GM12878 (cell line): ENCODE results near the gene HAPLN2. TPM values are rescaled to one million over a fixed set of nuclear protein-coding genes. Genes with fewer than 3 reads are reported as not detected.

ENCODE experiments used
- ATAC-seq: fragments of 200-7000 bp; cut with Tn5 transposase; 3 replicates; pipeline ENCODE4 v1.9.1; 2020; ENCODE audit warnings: mild to moderate bottlenecking, moderate library complexity
- BruUV-seq: library from RNA; stranded (reverse); fragments of 400-500 nt; replicated peaks from 2 replicates; lab custom pipeline; 2021; lab: Mats Ljungman, UMichigan
- CTCF ChIA-PET: fragments of 300-600 bp; sonication (Branson Sonifier 250); formaldehyde crosslinking; extraction: SDS; loops from one replicate; lab custom pipeline; 2021; ENCODE audit warnings: inconsistent platforms; lab: Yijun Ruan, JAX
- POLR2A ChIA-PET: fragments of 350-600 bp; formaldehyde crosslinking; extraction: SDS; loops from one replicate; lab custom pipeline; 2021; ENCODE audit warnings: inconsistent platforms; lab: Charles Lee
- RAD21 ChIA-PET: fragments of 300-600 bp; sonication (Branson Sonifier 250); formaldehyde crosslinking; loops from one replicate; lab custom pipeline; 2023; ENCODE audit warnings: antibody characterized with exemption; ENCODE audit not compliant: unreplicated experiment; lab: Charles Lee
- SMC1A ChIA-PET: fragments of 300-600 bp; sonication (Branson Sonifier 250); formaldehyde crosslinking; loops from one replicate; lab custom pipeline; 2023; ENCODE audit not compliant: unreplicated experiment, uncharacterized antibody; lab: Charles Lee
- DNase-seq: peaks from one replicate; pipeline ENCODE4 v3.0.0-alpha.2; 2011; ENCODE audit warnings: low read depth, low spot score
- FAIRE-seq: peaks from 3 replicates; lab custom pipeline; 2011; peaks lifted over from hg19 to GRCh38; lab: Jason Lieb, UNC
- H2AFZ ChIP-seq: 2 replicates; pipeline ENCODE4 v1.6.0; 2011; ENCODE audit warnings: low read depth, low read length, control low read depth; ENCODE audit not compliant: control insufficient read depth
- H3K27ac ChIP-seq: 2 replicates; pipeline ENCODE4 v1.5.1; 2011; ENCODE audit warnings: control low read depth; ENCODE audit not compliant: control insufficient read depth, insufficient read depth
- H3K27me3 ChIP-seq, 2 experiments: replicated peaks in 1 of 2; 2 replicates each; pipeline versions ENCODE4 v1.6.0 to v1.6.1; 2011; ENCODE audit warnings: low read length in 1 of 2; ENCODE audit not compliant: control insufficient read depth in 2 of 2, insufficient read depth in 2 of 2
- H3K36me3 ChIP-seq, 2 experiments: 2 replicates each; pipeline ENCODE4 v1.5.1; 2011; ENCODE audit warnings: low read length in 1 of 2; ENCODE audit not compliant: control insufficient read depth in 2 of 2, insufficient read depth in 2 of 2
- H3K4me1 ChIP-seq: 2 replicates; pipeline ENCODE4 v1.6.1; 2011; ENCODE audit warnings: mild to moderate bottlenecking, low read length, moderate library complexity, mixed read lengths; ENCODE audit not compliant: control insufficient read depth, insufficient read depth
- H3K4me2 ChIP-seq: 2 replicates; pipeline ENCODE4 v1.6.0; 2011; ENCODE audit warnings: control low read depth; ENCODE audit not compliant: control insufficient read depth, insufficient read depth
- H3K4me3 ChIP-seq: fragments of 200-600 bp; sonication (generic); 2 replicates; pipeline ENCODE4 v1.5.1; 2016
- H3K79me2 ChIP-seq: 2 replicates; pipeline ENCODE4 v1.6.0; 2011; ENCODE audit warnings: low read length; ENCODE audit not compliant: control insufficient read depth, insufficient read depth
- H3K9ac ChIP-seq: 2 replicates; pipeline ENCODE4 v1.8.0; 2011; ENCODE audit warnings: low read length, control low read depth, mixed read lengths; ENCODE audit not compliant: control insufficient read depth, insufficient read depth
- H3K9me3 ChIP-seq: replicated peaks from 3 replicates; pipeline ENCODE4 v1.5.1; 2011; ENCODE audit warnings: mild to moderate bottlenecking, low read length; ENCODE audit not compliant: control insufficient read depth, insufficient read depth
- H4K20me1 ChIP-seq: 2 replicates; pipeline ENCODE4 v1.6.0; 2011; ENCODE audit not compliant: control insufficient read depth, insufficient read depth
- ATF2 ChIP-seq: IDR thresholded peaks from 2 replicates; pipeline ENCODE4 v1.6.1; 2012; ENCODE audit warnings: low read length, inconsistent platforms
- BCLAF1 ChIP-seq: fragments of 450-650 bp; IDR thresholded peaks from 2 replicates; pipeline ENCODE4 v1.6.1; 2017; ENCODE audit warnings: antibody characterized with exemption, mild to moderate bottlenecking, moderate library complexity
- CBX5 ChIP-seq: sonication (generic); IDR thresholded peaks from 2 replicates; pipeline ENCODE4 v1.6.1; 2016; ENCODE audit warnings: low read depth, moderate library complexity, mild to moderate bottlenecking, inconsistent platforms
- FOXM1 ChIP-seq: IDR thresholded peaks from 2 replicates; pipeline ENCODE4 v1.6.1; 2012; ENCODE audit warnings: low read depth, mild to moderate bottlenecking, inconsistent platforms, low read length, moderate library complexity
- RELB ChIP-seq: fragments of 450-650 bp; IDR thresholded peaks from 2 replicates; pipeline ENCODE4 v1.6.1; 2017; ENCODE audit warnings: low read depth, mild to moderate bottlenecking, moderate library complexity
- SMC3 ChIP-seq: IDR thresholded peaks from 2 replicates; pipeline ENCODE4 v1.6.1; 2011; ENCODE audit warnings: low read length, improper control_type of control experiment, borderline replicate concordance
- SUPT20H ChIP-seq: IDR thresholded peaks from 2 replicates; pipeline ENCODE4 v1.6.1; 2011; ENCODE audit warnings: low read depth, mild to moderate bottlenecking, low read length, moderate library complexity, borderline replicate concordance; ENCODE audit not compliant: control insufficient read depth
- ZNF274 ChIP-seq: IDR thresholded peaks from one replicate; pipeline ENCODE4 v1.8.0; 2011; ENCODE audit not compliant: insufficient read length, insufficient read depth
- WGBS: methylation state at CpG from one replicate; pipeline ENCODE4 v1.1.6; 2016; ENCODE audit warnings: low lambda C conversion rate; ENCODE audit not compliant: insufficient replicate concordance, insufficient coverage; ENCODE audit errors: missing lambda C conversion rate; 5-methylcytosine and 5-hydroxymethylcytosine counted together
- in situ Hi-C: fragments of 300-500 bp; cut with MboI; formaldehyde crosslinking; loops from 9 replicates; pipeline ENCODE4 v1.14.3; 2018; ENCODE audit warnings: mixed read lengths
- intact Hi-C: fragments of 100-400 bp; cut with micrococcal nuclease; formaldehyde crosslinking; loops from one replicate; pipeline ENCODE4 v1.14.2; 2022; ENCODE audit not compliant: unreplicated experiment
- polyA plus RNA-seq, 11 experiments: library from polyadenylated mRNA; depleted of rRNA in 4 of 11; unstranded in 6 of 11; stranded (reverse) in 5 of 11; fragments of >200 nt; fragmentation: Nextera tagmentation in 4 of 11; fragmentation: Illumina TruSeq in 1 of 11; extraction: Ambion mirVana in 4 of 11; extraction: Trizol in 1 of 11; gene quantifications; 1 replicate in 1 of 11; 2 replicates in 10 of 11; pipeline versions ENCODE4 v1.2.1 to v1.2.3, GENCODE V29; 2011 to 2016; ENCODE audit warnings: inconsistent platforms in 2 of 11, missing spikeins in 2 of 11, low read depth in 1 of 11
- total RNA-seq, 4 experiments: library from RNA; depleted of rRNA in 3 of 4; stranded (reverse); fragments of >200 nt in 3 of 4; fragmentation: Illumina TruSeq in 1 of 4; extraction: Trizol in 1 of 4; gene quantifications; 2 replicates each; pipeline versions ENCODE4 v1.2.1 to v1.2.3, GENCODE V29; 2013 to 2021

The HAPLN2 gene
- total and polyA plus RNA-seq, 10 of the 15 experiments (the other 5 are each of a cell fraction or from before 2014, with no cell fraction given), result 0.15 to 0.24 TPM; not detected in 8

GRCh38 chr1:156586323-156586722, 32.9 kb upstream of the HAPLN2 start:
- WGBS, result 31% methylated on average over 4 of the region's 4 CpGs
- no peaks in the 10 kb centered on the region for H3K9me3 ChIP-seq
- no peaks in the 10 kb centered on the region; the same call in 1 of the 2 replicates for H3K79me2 ChIP-seq
- no peak overlapping the region for H2AFZ ChIP-seq
- ATAC-seq, result no peak
- DNase-seq, result no peak
- SMC1A ChIA-PET, result interaction anchor here (0.9 to 3.5 kb wide), 2 partner anchors 22 to 201 kb away, joined by 3 to 22 read pairs; no protein-coding TSS in a partner anchor
- H3K9ac ChIP-seq, result no peak overlapping the region
- H3K36me3 ChIP-seq, result no peaks in the 10 kb centered on the region
- in situ Hi-C loops, result no loop called here
- H3K4me2 ChIP-seq, result no peak overlapping the region
- H3K27me3 ChIP-seq, result no peaks in the 10 kb centered on the region; a peak in 1 of 4 replicates
- RAD21 ChIA-PET, result interaction anchor here (1.8 to 2.4 kb wide), 2 partner anchors 21 to 23 kb away, joined by 4 to 12 read pairs; no protein-coding TSS in a partner anchor
- intact Hi-C loops, result no loop called here
- H3K4me1 ChIP-seq, result peaks cover 21% of the 10 kb centered on the region
- FAIRE-seq, result no peak
- BruUV-seq, result no TSS peak
- no peak for TF ChIP-seq SMC3
- TF ChIP-seq SUPT20H, result no peak
- no peak for TF ChIP-seq ZNF274
- POLR2A ChIA-PET, result interaction anchor here (0.6 kb wide), 1 partner anchor 101 kb away, joined by 4 read pairs; no protein-coding TSS in a partner anchor
- CTCF ChIA-PET, result interaction anchor here (0.8 to 4.6 kb wide), 15 partner anchors 14 to 140 kb away, joined by 3 to 40 read pairs (median 3); partner anchors contain the start of gene GPATCH4
- H4K20me1 ChIP-seq, result no peaks in the 10 kb centered on the region
- no peak overlapping the region for H3K27ac ChIP-seq
- H3K4me3 ChIP-seq, result no peak overlapping the region

GRCh38 chr1:156586892-156587477, 32.2 kb upstream of the HAPLN2 start:
- Histone ChIP-seq H3K4me2 (no peak overlapping the region), H3K27ac (no peak overlapping the region), H3K79me2 (peaks cover 3% of the 10 kb centered on the region), H3K27me3 (no peaks in the 10 kb centered on the region; a peak in 1 of 4 replicates), H3K4me3 (no peak overlapping the region), H3K36me3 (no peaks in the 10 kb centered on the region), H3K9ac (no peak overlapping the region), H3K9me3 (no peaks in the 10 kb centered on the region), H4K20me1 (no peaks in the 10 kb centered on the region), H3K4me1 (peaks cover 17% of the 10 kb centered on the region), H2AFZ (no peak overlapping the region)
- in situ Hi-C loops, result no loop called here
- no peak for FAIRE-seq
- ATAC-seq, result no peak
- intact Hi-C loops, result no loop called here
- POLR2A ChIA-PET, result interaction anchor here (0.6 kb wide), 1 partner anchor 62 kb away, joined by 4 read pairs; no protein-coding TSS in a partner anchor
- BruUV-seq, result no TSS peak
- RAD21 ChIA-PET, result interaction anchor here (0.8 to 2.4 kb wide), 3 partner anchors 21 to 90 kb away, joined by 3 to 12 read pairs (median 4); no protein-coding TSS in a partner anchor
- SMC1A ChIA-PET, result interaction anchor here (0.7 to 3.5 kb wide), 2 partner anchors 21 to 134 kb away, joined by 3 to 22 read pairs; no protein-coding TSS in a partner anchor
- 61% methylated on average over 3 of the region's 3 CpGs for WGBS
- no peak for DNase-seq
- CTCF ChIA-PET, result interaction anchor here (0.8 to 4.6 kb wide), 9 partner anchors 13 to 139 kb away, joined by 3 to 40 read pairs (median 3); partner anchors contain the start of gene GPATCH4
- TF ChIP-seq RELB, result no peak
- no peak for TF ChIP-seq ATF2
- TF ChIP-seq FOXM1, result no peak
- no peak for TF ChIP-seq BCLAF1
- no peak for TF ChIP-seq CBX5
